CD14-positive monocyte (primary cell): Measurements from ENCODE around the gene SASH1. TPM values are rescaled to one million over a fixed set of nuclear protein-coding genes. Genes with fewer than 3 reads are reported as not detected.

Experiments used
- DNase-seq, 3 donors: peaks; one replicate each; pipeline ENCODE4 v3.0.0-alpha.2; 2011 to 2022
- H2AFZ ChIP-seq: 2 replicates; pipeline ENCODE4 v1.6.0; 2012; ENCODE audit warnings: mild to moderate bottlenecking, low read depth, low read length, inconsistent platforms; ENCODE audit not compliant: insufficient read depth, poor library complexity, severe bottlenecking
- H3K27ac ChIP-seq, 2 donors: 1 replicate in 1 of 2; 2 replicates in 1 of 2; pipeline ENCODE4 v1.5.1; 2012 to 2013; ENCODE audit warnings: low read length in 2 of 2, control low read depth in 1 of 2, inconsistent platforms in 1 of 2, low read depth in 1 of 2, mild to moderate bottlenecking in 1 of 2
- H3K27me3 ChIP-seq, 2 donors: one replicate each; pipeline versions ENCODE4 v1.6.0 to v1.6.1; 2011 to 2013; ENCODE audit warnings: low read length in 2 of 2; ENCODE audit not compliant: control insufficient read depth in 2 of 2, insufficient read depth in 2 of 2
- H3K36me3 ChIP-seq, 2 donors: replicated peaks in 1 of 2; 1 replicate in 1 of 2; 2 replicates in 1 of 2; pipeline versions ENCODE4 v1.5.1 to v1.6.1; 2012 to 2013; ENCODE audit warnings: low read length in 2 of 2, control low read depth in 1 of 2, inconsistent platforms in 1 of 2, mild to moderate bottlenecking in 1 of 2; ENCODE audit not compliant: insufficient read depth in 2 of 2, control insufficient read depth in 1 of 2
- H3K4me1 ChIP-seq, 2 donors: 1 replicate in 1 of 2; 2 replicates in 1 of 2; pipeline versions ENCODE4 v1.5.1 to v1.6.1; 2012 to 2013; ENCODE audit warnings: low read length in 2 of 2, control low read depth in 1 of 2, inconsistent platforms in 1 of 2, mild to moderate bottlenecking in 1 of 2, moderate library complexity in 1 of 2; ENCODE audit not compliant: insufficient read depth in 2 of 2, control insufficient read depth in 1 of 2
- H3K4me2 ChIP-seq: replicated peaks from 2 replicates; pipeline ENCODE3; 2012; ENCODE audit warnings: low read length, moderate library complexity, mild to moderate bottlenecking; ENCODE audit not compliant: poor library complexity, severe bottlenecking; ENCODE audit errors: extremely low read depth
- H3K4me3 ChIP-seq, 3 experiments: fragments of 200-600 bp in 1 of 3; sonication (generic) in 1 of 3; replicated peaks in 1 of 3; 1 replicate in 2 of 3; 2 replicates in 1 of 3; pipeline ENCODE4 v1.5.1; 2011 to 2013; ENCODE audit warnings: low read length in 3 of 3, mild to moderate bottlenecking in 3 of 3, control low read depth in 2 of 3, low read depth in 2 of 3, inconsistent platforms in 1 of 3, moderate library complexity in 1 of 3
- H3K79me2 ChIP-seq: 2 replicates; pipeline ENCODE4 v1.6.0; 2012; ENCODE audit warnings: mild to moderate bottlenecking, control low read depth, inconsistent platforms, low read length, moderate library complexity; ENCODE audit not compliant: insufficient read depth
- H3K9ac ChIP-seq: 2 replicates; pipeline ENCODE4 v1.6.0; 2017; ENCODE audit warnings: low read length, mild to moderate bottlenecking; ENCODE audit not compliant: insufficient read depth, poor library complexity, severe bottlenecking
- H3K9me3 ChIP-seq, 2 donors: replicated peaks in 1 of 2; 1 replicate in 1 of 2; 2 replicates in 1 of 2; pipeline versions ENCODE4 v1.5.1 to v1.6.1; 2012 to 2013; ENCODE audit warnings: low read length in 2 of 2, control low read depth in 1 of 2; ENCODE audit not compliant: control insufficient read depth in 1 of 2, insufficient read depth in 1 of 2
- H4K20me1 ChIP-seq: 2 replicates; pipeline ENCODE4 v1.6.0; 2012; ENCODE audit warnings: mild to moderate bottlenecking, low read length, control low read depth, moderate library complexity; ENCODE audit not compliant: insufficient read depth
- H3K27ac Mint-ChIP-seq, 7 donors: one replicate each; pipeline ENCODE4 v1.8.0; 2020; ENCODE audit warnings: mild to moderate bottlenecking in 7 of 7, mixed read lengths in 7 of 7, moderate library complexity in 6 of 7, inconsistent platforms in 2 of 7
- H3K27me3 Mint-ChIP-seq, 3 donors: one replicate each; pipeline ENCODE4 v1.8.0; 2021 to 2022; ENCODE audit warnings: low read depth in 3 of 3, mild to moderate bottlenecking in 3 of 3, mixed read lengths in 3 of 3, moderate library complexity in 3 of 3, inconsistent platforms in 1 of 3
- H3K36me3 Mint-ChIP-seq, 2 donors: one replicate each; pipeline ENCODE4 v1.8.0; 2020; ENCODE audit warnings: mixed read lengths in 2 of 2, inconsistent platforms in 1 of 2, mild to moderate bottlenecking in 1 of 2
- H3K4me1 Mint-ChIP-seq: one replicate; pipeline ENCODE4 v1.8.0; 2020; ENCODE audit warnings: mild to moderate bottlenecking, mixed read lengths
- H3K4me3 Mint-ChIP-seq, 2 donors: one replicate each; pipeline ENCODE4 v1.8.0; 2020; ENCODE audit warnings: mild to moderate bottlenecking in 2 of 2, mixed read lengths in 2 of 2, moderate library complexity in 1 of 2
- H3K9me3 Mint-ChIP-seq, 7 donors: one replicate each; pipeline ENCODE4 v1.8.0; 2020 to 2022; ENCODE audit warnings: mixed read lengths in 7 of 7, mild to moderate bottlenecking in 6 of 7, moderate library complexity in 6 of 7, inconsistent platforms in 2 of 7
- WGBS: methylation state at CpG from one replicate; pipeline ENCODE4 v1.1.5; 2013; ENCODE audit warnings: missing lambda C conversion rate; ENCODE audit not compliant: insufficient coverage; 5-methylcytosine and 5-hydroxymethylcytosine counted together
- intact Hi-C, 2 donors: fragments of 100-400 bp; cut with micrococcal nuclease; formaldehyde crosslinking; loops; one replicate each; pipeline versions ENCODE4 v1.15.0 to v1.15.1; 2023
- polyA plus RNA-seq, 3 donors: library from polyadenylated mRNA; depleted of rRNA in 1 of 3; unstranded in 2 of 3; stranded (reverse) in 1 of 3; fragments of 300-500 nt in 2 of 3; fragments of >200 nt in 1 of 3; fragmentation: Illumina TruSeq in 2 of 3; gene quantifications; 1 replicate in 2 of 3; 2 replicates in 1 of 3; pipeline ENCODE4 v1.2.3, GENCODE V29; 2012 to 2021
- TF ChIP-seq, protein P1 (sequence below): fragments of 200-600 bp; IDR thresholded peaks from one replicate; pipeline ENCODE4 v1.8.0; 2022; ENCODE audit warnings: antibody characterized with exemption, mild to moderate bottlenecking

Gene SASH1
- polyA plus RNA-seq, 3 donors: 0.90 to 5.1 (median 4.7) TPM

DNA sequence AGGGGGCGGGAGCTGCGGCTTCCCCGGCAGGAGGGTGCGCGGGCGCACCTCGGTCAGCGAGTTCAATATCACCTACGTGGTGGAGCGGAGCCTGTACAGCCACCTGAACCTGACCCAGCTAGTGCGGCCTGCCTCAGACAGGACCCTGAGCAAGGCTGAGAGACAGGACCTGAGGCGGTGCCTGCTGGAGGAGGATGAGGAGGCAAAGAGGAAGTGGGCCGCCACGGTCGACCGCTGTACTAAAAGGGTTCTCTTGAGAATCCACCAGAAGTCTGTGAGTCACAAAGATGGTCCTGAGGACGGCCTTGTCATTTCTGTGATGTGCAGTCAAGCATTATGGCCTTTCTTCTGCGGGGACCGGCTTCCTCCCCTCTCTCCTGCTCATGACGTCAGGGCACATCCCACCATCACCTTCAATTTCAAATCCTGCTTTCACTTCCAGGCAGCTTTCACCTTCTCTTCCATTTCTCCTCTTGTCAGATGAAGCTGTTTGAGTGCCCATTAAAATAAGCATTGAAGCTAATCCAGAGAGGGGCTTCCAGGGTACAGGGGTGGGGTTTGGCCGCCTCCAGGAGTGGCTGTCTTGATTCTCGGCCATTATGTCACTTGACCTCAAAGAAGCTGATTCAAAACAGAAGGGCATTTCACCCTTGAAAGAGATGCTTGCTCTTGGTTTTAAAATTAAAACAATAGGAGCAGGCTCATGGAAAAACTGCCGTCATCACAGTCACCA lies 177.6 kb downstream of the SASH1 start:
- H3K36me3 ChIP-seq: no peaks in the 10 kb centered on the region
- no peak for DNase-seq
- 98% methylated on average over 19 of the region's 23 CpGs for WGBS
- Mint-ChIP-seq H3K27me3 (peaks cover 0 to 8% (median 6%) of the 10 kb centered on the region in 3 donors), H3K36me3 (peaks cover 5 to 7% of the 10 kb centered on the region in 2 donors), H3K9me3 (peaks cover 0 to 7% (median 3%) of the 10 kb centered on the region in 7 donors), H3K4me3 (no peak overlapping the region), H3K27ac (no peak overlapping the region), H3K4me1 (peaks cover 6% of the 10 kb centered on the region)
- no peak overlapping the region for H2AFZ ChIP-seq
- H3K27ac ChIP-seq: no peak overlapping the region
- no peaks in the 10 kb centered on the region for H3K27me3 ChIP-seq
- peaks cover 0 to 6% of the 10 kb centered on the region in 2 donors for H3K9me3 ChIP-seq
- TF ChIP-seq, protein P1, sequence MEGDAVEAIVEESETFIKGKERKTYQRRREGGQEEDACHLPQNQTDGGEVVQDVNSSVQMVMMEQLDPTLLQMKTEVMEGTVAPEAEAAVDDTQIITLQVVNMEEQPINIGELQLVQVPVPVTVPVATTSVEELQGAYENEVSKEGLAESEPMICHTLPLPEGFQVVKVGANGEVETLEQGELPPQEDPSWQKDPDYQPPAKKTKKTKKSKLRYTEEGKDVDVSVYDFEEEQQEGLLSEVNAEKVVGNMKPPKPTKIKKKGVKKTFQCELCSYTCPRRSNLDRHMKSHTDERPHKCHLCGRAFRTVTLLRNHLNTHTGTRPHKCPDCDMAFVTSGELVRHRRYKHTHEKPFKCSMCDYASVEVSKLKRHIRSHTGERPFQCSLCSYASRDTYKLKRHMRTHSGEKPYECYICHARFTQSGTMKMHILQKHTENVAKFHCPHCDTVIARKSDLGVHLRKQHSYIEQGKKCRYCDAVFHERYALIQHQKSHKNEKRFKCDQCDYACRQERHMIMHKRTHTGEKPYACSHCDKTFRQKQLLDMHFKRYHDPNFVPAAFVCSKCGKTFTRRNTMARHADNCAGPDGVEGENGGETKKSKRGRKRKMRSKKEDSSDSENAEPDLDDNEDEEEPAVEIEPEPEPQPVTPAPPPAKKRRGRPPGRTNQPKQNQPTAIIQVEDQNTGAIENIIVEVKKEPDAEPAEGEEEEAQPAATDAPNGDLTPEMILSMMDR: no peak
- no peaks in the 10 kb centered on the region for H3K4me1 ChIP-seq
- H3K4me3 ChIP-seq: no peak overlapping the region
- intact Hi-C loops: no loop called here
- H4K20me1 ChIP-seq: no peaks in the 10 kb centered on the region
- no peaks in the 10 kb centered on the region for H3K79me2 ChIP-seq
- no peak overlapping the region for H3K9ac ChIP-seq
- no peak overlapping the region for H3K4me2 ChIP-seq

GRCh38 chr6:148521158-148521557 lies 178.5 kb downstream of the SASH1 start:
- Histone ChIP-seq H3K9me3 (peaks cover 0 to 6% of the 10 kb centered on the region in 2 donors), H3K36me3 (no peaks in the 10 kb centered on the region), H3K27me3 (no peaks in the 10 kb centered on the region), H3K79me2 (no peaks in the 10 kb centered on the region), H3K4me3 (no peak overlapping the region), H3K4me2 (no peak overlapping the region), H2AFZ (no peak overlapping the region), H3K4me1 (no peaks in the 10 kb centered on the region), H3K9ac (no peak overlapping the region), H3K27ac (no peak overlapping the region), H4K20me1 (no peaks in the 10 kb centered on the region)
- no peak overlapping the region for H3K27ac Mint-ChIP-seq
- peaks cover 5% of the 10 kb centered on the region for H3K4me1 Mint-ChIP-seq
- no peak for DNase-seq
- TF ChIP-seq, protein P1: no peak
- H3K36me3 Mint-ChIP-seq: peaks cover 5 to 9% of the 10 kb centered on the region in 2 donors
- 80% methylated on average over 5 of the region's 5 CpGs for WGBS
- H3K27me3 Mint-ChIP-seq: peaks cover 0 to 8% (median 3%) of the 10 kb centered on the region in 3 donors
- H3K9me3 Mint-ChIP-seq: peaks cover 0 to 7% (median 3%) of the 10 kb centered on the region in 7 donors
- intact Hi-C loops: no loop called here
- H3K4me3 Mint-ChIP-seq: no peak overlapping the region
